ENCODE results near the gene ZRSR2.
"Not testable (repeated sequence)": the region's sequence is repeated elsewhere in the genome, so short reads cannot be mapped to it uniquely, and the experiment has no call there.

The ZRSR2 gene, protein sequence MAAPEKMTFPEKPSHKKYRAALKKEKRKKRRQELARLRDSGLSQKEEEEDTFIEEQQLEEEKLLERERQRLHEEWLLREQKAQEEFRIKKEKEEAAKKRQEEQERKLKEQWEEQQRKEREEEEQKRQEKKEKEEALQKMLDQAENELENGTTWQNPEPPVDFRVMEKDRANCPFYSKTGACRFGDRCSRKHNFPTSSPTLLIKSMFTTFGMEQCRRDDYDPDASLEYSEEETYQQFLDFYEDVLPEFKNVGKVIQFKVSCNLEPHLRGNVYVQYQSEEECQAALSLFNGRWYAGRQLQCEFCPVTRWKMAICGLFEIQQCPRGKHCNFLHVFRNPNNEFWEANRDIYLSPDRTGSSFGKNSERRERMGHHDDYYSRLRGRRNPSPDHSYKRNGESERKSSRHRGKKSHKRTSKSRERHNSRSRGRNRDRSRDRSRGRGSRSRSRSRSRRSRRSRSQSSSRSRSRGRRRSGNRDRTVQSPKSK

DNA sequence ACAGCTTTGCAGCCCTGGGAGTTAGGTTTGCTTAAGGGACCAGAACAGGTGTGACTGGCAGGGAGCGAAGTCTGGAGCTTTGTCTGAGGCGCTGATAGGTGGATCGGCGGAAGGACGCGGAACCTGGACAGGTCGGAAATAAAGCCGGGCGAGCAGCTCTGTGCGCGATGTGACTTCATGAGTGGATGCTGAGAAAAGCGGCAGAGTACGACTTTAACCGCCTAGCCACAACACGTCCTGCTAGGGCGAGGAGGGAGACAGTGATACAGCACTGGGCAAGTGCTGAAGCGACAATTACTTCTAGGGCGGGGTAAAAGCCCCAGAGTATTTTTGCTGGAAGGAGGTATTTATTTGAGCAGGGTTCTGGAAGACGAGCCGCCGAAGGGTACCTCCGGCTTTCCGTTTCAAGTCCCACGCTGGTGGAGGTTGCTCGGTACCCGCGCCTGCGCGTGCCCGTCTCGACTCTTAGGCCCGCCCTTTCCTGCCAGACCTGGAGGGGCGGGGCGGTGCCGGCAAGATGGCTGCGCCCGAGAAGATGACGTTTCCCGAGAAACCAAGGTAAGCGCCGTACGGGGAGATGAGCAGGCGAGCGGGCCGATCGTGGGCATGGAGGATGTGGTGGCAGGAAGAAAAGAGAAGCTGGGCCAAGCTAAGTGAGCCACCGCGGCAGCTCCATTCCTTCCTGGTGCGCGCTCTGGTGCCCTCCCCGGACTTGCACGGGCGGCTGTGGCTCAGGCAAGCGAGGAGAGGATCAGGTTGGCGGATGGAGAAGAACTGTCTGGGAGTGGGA lies at the start of gene ZRSR2:
TSS of gene ZRSR2 (plus strand) at position 506 of the 790 bp plus-strand sequence. CDS start at position 518, 12 bp downstream.
- DNase-seq = peak; percentile 95

DNA sequence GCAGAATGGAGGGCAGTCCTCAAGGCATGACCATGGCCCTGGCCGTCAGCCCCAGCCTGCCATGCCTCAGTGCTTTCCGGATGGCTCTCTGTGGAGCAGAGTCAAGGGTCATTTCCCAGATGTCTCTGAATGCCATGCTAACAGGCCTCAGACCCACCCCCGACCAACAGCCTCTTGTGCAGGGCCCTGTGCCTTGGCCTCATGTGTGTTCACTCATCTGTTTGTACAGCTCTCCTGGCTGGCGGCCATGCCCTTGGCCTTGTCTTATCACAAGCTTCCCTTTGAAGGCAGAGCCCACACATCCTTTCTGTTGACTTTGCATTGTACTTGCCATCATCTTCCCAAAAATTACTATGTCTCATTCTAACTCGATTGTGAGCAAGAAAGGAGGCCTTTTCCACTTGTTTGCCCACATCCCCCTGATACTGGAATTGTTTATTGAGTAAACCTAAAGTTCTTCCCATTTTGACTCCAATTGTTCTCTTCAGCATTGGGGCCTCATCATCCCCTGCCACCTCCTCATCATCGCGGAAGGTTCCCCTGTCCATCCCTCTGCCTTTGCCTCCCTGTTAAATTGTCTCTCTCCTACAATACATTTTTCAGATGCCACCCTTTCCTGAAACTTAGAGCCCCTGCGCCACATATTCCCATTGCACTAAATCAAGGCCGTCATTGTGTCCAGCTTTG lies 46.0 kb upstream of the ZRSR2 start:
- no peak for DNase-seq

DNA sequence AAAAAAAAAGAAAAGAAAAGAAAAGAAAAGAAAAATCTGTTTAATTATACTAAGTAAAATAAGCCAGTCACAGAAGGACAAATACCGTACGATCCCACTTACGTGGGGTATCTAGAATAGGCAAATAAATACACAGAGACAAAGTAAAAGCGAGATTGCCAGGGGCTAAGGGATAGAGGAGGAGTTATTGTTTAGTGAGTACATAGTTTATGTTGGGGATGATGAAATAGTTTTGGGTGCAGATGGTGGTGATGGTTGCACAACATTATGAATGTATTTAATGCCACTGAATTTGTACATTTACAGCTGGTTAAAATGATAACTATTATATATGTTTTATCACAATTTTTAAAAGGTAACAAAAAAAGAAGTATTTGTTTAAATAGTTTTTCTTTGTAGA lies 45.1 kb upstream of the ZRSR2 start:
- DNase-seq = no peak

DNA sequence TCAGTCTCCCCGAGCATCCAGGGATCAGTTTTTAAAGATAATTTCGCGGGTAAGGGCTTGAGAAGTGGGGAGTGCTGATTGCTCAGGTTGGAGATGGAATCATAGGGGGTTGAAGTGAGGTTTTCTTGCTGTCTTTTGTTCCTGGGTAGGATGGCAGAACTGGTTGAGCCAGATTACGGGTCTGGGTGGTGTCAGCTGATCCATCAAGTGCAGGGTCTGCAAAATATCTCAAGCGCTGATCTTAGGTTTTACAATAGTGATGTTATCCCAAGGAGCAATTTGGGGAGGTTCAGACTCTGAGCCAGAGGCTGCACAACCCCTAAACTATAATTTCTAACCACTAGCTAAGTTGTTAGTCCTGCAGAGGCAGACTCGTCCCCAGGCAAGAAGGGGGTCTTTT lies 43.6 kb upstream of the ZRSR2 start:
- DNase-seq = not testable (repeated sequence)

DNA sequence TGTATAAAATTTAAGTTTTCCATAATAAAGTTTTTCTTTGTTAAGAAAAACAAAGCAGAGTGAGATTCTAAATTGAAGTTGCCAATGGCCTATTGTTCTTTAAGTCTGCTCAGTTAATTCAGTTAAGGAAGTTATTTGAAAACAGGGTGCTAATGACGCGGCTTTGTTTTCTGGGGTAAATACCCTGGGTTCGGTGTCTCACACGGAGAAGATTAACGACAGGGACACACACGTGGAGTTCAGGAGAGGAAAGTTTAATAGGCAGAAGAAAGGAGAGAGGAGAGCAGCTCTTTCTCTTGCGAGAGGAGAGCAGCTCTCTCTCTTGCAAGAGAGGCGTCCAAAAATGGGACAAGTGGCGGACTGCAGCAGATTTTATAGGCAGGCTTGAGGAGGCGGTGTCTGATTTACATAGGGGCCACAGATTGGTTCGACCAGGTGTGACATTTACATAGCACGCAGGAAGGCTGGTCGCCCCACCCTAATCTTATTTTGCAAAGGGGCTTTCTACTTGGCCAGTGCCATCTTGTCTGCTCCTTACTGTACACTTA lies 42.6 kb upstream of the ZRSR2 start:
- no peak for DNase-seq

DNA sequence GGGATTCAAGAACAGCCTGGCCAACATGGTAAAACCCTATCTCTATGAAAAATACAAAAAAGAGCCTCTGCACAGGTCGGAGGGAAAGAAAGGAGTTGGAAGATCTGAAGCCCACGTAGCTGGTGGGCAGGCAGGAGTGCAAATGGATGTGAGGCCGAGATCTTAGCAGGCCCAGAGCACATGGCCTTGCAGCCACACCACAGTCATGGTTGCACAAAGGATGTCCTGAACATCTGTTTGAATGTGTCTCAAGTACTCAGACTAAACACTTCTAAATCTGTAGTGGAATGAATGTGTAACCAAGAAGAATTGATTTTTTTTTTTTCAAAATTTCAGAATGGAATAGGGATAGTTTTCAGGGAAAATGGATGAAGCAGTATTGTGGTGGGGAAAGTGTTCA lies 41.4 kb upstream of the ZRSR2 start:
- no peak for DNase-seq

DNA sequence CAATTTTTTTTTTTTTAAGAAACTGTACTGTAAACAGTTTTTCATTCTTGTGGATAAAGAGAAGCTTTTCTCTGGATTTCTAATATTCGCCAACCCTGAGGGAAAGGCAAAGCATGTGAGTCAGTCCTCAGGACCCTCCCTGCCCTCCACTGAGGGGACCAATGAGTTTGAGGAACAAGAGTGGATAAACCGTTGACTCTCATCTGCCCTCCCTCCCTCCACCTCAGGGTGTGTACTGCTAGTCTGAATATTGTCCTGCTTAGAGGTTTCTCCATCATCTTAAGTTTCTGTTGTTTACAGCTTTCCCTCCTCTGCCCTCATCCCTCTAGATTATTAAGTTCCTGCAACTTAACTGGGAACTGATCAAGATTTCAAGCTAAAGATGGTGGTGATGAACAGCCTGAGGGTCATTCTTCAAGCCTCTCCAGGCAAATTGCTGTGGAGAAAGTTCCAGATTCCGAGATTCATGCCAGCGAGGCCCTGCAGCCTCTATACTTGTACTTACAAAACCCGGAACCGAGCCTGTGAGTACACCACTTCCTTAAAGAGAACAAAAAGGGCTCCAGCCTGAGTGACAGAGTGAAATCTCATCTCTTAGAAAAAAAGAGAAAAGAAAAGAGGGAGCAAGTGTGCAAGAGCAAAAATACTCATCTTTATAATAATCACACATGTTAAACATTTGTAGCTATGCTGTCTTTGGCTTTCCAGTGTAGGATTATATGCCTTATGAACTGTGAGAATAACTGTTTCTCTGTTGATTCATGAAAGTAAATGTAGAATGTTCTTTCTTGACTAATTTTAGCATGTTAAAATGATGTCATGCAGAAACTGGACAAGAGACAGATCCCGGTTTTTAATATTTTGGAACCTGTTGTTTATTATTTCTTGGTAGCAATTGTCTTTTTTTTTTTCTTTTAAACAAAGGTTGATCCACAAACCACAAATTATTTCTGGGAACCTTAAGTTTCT lies 40.4 kb upstream of the ZRSR2 start:
- no peak for DNase-seq

DNA sequence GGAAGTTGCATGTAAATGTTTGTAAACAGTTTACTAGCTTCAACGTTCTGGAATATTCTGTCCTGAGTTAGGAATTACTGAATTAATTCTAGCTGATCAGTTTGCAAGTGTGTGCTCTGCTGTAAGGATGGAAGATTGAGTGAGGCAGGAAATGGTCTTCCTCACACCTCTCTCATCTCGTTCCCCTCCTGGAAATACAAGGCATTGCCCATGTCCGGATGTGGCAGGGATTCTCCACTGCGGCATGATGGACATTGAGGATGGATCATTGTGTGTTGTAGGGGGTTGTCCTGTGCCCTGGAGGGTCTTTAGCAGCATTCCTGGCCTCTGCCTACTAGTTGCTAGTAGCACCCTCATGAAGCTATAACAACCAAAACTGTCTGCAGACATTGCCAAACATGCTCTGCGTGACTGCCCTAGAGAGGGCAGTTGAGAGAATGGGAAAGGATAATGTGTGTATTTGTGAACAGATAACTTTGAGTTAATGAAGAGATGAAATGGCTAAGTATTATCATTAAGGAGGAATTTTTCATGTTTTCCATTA lies 39.6 kb upstream of the ZRSR2 start:
- no peak for DNase-seq

DNA sequence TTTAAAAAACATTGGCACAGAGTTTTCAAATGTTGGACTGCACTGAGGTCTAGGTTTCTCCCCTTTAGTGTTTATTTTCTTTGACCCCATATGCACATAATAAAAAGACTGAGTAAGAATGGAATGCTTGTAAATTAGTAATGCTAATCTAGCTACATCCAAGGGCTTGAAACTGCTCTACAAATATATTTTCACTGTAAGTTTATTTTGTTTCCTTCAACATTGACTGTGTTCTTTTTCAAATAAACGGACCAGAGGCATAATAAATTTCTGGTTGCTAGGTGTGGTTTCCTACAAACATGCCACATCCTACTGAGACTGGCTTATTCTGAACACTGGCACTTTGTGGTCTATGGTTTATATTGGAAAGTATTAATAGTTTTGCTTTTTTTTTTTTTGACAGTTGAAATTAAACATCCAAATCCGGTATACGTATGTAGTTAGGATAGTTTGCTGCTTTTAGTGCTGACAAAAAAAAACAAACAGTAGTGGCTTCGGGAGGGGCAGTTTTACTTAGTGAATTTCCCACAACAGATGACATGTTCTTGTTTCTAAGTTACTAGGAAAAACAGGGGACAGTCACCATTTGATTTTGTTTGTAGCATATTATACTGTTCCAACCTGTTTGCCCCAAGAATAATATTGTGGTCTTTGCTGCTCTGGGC lies 39.0 kb upstream of the ZRSR2 start:
- no peak for DNase-seq

DNA sequence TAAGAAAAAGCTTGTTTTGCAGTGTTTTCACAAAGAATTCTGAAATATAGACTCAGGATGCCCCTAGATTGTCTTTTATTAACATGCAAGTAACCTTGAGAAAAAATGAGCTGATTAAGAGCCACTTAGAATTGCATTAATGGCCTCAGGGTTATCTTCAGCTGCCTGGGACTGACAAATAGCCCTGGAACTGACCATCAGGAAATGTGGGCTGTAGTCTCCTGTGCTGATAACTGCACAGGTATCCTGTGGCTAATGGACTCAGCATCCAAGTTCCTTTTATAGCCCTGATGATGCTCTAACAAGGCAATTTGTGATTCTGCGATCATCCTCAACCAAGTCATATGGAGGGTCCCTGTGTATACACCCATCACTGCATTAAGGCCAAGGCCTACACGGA lies 35.2 kb upstream of the ZRSR2 start:
- no peak for DNase-seq

DNA sequence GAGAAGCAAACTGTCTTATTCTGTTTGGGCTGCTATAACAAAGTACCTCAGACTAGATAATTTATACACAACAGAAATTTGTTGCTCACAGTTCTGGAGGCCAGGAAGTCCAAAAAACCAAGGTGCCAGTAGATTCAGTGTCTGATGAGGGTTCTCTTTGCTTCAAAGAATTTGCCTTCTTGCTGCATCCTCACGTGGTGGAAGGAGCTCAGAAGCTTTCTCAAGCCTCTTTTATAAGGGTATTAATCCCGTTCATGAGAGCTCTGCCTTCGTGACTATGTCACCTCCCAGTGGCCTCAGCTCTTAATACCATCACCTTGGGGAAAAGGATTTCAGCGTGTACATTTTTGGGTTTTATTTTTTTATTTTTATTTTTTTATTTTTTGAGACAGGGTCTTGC lies 32.1 kb upstream of the ZRSR2 start:
- no peak for DNase-seq

DNA sequence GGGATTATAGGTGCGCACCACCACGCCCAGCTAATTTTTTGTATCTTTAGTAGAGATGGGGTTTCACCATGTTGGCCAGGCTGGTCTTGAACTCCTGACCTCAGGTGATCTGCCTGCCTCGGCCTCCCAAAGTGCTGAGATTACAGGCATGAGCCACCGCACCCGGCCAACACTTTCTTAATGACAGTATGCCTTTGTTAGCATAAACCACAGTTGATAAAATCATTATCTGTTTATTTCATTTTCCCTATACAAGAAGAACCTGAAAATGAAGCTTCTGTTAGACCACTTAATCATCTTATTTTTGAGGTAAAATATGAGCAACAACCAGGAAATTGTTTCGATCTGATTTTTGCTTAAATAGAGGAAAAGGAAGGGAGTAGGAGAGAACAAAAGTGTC lies 30.4 kb upstream of the ZRSR2 start:
- DNase-seq = not testable (repeated sequence)

DNA sequence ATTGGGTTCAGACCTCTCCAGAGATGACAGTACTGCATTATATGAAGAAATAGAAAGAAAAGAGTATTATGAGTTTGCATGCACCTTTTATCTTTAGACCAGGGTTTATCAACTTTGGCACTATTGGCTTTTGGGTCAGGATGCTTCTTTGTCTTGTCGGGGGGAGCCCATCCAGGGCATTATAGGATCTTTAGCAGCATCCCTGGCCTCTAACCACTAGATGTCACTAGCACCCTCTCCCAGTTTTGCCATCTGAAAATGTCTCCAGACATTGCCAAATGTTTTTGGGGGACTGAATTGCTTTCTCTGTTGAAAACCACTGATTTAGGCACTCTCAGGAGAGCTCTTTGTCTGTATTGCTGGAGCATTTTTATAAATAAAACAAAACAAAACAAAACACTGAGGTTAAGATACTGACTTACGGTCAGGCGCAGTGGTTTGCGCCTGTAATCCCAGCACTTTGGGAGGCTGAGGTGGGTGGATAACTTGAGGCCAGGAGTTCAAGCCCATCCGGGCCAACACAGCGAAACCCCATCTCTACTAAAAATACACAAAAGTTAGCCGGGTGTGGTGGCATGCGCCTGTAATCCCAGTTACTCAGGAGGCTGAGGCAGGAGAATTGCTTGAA lies 28.6 kb upstream of the ZRSR2 start:
- no peak for DNase-seq

DNA sequence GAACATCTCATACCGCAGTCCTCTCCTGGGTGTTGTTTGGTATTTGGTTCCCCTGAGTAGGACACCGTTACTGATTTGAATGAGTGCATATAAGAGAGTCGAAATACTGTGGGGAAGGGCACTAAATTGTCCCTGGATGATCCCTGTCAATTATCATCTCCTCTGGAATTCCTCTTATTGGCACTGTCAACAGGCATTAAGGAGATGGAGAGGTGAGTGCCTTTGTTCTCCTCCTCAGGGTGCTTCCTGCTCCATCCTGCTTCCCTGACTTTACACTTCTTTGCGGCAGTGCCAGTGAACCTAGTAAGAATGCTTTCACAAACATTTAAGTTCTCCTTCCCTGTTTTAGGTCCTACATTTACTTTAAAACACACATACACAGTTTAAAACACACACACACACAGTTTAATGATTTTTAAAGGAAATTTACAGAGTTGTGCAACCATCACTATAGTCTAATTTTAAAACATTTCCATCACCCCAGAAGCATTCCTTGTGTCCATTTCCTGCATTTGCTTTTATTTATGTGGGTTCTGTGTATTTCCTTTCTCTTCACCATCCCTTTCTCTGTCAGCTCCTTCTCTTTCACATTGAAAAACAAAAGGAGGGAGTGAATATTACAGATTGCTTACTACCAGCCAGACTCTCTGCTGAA lies 20.9 kb upstream of the ZRSR2 start:
- no peak for DNase-seq

DNA sequence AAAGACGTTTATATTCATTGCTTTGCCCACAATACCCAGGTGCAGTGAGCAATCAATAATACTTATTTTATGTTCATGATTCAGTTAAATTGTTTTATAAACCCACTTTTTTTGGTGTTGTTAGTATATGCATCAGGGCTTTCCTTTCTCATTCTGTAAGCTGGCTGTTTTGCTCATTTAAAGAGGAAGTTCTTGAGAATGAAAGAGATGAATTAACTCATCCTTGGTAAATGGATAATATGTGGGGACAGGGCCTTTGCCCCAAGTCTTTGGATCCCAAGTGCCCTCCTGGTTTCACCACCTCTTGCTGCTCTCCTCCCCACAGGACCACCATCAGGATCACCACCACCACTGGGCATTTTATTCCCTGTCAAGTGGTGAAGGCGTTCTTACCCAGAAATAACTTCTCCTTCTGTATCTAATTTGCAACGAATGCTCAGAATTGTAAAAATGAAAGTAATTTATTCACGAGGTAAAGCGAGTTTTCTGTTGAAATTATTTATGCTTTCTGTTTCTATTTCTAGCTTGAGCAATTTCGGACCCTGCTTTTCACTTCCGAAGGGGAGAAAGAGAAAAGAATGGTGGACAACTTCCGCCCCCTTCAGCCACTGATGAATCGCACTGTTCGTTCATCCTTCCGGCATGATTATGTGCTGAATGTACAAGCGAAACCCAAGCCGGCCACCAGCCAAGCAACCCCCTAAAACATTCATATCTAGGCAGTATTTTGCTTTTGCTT lies 8.2 kb upstream of the ZRSR2 start:
- no peak for DNase-seq

DNA sequence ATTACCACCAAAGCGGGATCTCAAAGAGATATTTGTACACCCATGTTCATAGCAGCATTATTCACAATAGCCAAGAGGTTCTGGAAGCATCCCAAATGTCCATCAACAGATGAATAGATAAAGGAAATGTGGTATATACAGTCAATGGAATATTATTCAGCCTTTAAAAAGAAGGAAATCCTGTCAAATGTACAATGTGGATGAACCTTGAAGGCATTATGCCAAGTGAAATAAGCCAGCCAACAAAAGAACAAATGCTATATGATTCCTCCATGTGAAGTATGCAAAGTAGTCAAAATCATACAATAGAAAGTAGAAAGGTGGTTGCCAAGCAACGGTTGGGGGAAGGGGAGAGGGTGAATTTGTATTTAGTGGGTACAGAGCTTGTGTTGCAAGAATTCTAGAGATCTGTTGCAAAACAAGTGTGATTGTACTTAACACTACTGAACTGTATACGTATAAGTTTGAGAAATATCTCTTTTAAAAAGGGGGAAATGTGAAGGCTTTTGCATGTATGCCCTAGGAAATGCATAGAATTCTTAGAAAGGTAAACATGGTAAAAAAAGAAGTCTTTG lies 5.0 kb upstream of the ZRSR2 start:
- no peak for DNase-seq

DNA sequence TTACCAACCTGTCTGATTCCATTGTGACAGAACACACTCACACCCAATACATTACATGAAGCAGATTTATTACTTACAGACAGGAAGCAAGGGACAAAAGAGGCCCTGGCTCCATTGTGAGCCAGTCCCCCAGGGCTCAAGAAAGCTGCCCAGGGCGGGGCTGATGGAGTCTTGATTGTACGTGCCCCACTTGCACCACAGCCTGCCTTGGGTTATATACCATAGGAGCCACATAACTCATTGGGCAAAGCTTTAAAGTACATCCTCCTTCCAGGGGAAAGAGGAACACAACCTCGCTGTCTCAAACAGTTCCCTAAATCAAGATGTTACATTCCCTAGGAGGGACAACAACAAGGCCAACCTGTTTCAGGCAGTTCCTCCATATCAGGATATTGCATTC lies 3.4 kb upstream of the ZRSR2 start:
- DNase-seq = no peak

DNA sequence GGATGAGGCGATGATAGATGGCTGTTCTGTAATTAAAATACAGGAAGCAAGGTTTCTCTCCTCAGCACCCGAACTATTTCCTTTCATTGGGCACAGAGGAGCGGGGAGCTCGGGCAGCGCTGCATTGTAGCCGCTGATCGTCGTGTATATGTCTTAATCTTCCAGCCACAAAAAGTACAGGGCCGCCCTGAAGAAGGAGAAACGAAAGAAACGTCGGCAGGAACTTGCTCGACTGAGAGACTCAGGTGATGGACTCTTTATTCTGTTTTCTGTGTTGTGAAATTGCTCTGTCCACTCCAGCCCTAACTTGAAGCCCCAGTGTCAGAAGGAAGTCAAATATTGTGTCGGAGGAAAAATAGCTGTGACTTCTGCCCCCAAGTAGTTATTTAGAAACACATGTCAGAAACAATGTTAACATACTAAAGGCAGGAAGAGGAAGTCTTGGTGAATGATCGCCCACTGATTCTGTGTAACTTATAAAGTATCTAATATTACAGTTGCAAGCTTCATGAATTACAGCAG lies 546 bp downstream of the ZRSR2 start:
- DNase-seq = no peak

DNA sequence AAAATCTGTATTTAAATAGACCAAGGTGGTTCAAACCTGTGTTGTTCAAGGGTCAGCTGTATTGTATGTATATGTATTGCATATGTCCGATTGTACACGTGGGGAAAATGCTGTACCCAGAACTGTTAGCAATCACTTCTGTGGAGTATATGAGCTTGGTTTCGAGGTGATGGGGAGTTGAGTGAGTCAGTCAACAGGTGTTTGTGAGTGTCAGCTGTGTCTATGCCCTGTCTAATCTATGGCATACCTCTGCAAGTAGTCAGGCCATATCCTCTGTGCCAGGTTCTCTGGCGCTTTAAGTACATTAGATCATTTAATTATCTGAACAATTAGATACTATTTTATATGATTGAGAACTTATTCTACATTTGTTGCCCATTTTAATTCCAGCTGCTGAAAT lies 7.4 kb downstream of the ZRSR2 start:
- no peak for DNase-seq
